NOMO-1 (cell line): ENCODE data around the gene DUOX1.

Source experiments
- DNase-seq, 2 experiments: peaks; one replicate each; lab custom pipeline; 2025; ENCODE audit not compliant: unreplicated experiment in 2 of 2; lab: John Stamatoyannopoulos, UW

The DUOX1 gene

GRCh38 chr15:45165536-45165935 lies 35.7 kb downstream of the DUOX1 start:
- DNase-seq: no peak

- DNase-seq: peak; percentile 89 to 94
Measured at GRCh38 chr15:45166834-45167630, 37.2 kb downstream of the DUOX1 start.

- DNase-seq: no peak
Measured at GRCh38 chr15:45167631-45168205, 37.9 kb downstream of the DUOX1 start.

DNA sequence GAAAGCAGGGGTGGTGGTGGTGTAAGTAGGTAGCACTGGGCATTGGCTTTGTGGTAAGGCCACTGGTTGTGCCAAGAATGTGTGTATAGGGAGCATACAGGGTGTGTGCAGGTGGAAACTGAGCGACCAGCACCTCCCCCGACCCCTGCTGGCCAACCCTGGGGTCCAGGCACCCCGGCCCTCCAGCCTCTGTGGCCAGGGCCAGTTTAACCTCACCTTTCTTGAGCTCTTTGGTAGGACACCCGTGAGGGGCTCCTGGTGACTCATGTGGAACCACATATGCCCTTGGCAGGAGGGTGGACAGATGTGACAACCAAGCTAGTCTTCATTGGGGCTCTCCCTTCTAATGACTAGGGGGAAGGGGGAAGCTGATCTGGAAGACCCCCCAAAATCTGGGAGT lies 38.5 kb downstream of the DUOX1 start:
- DNase-seq: no peak

DNA sequence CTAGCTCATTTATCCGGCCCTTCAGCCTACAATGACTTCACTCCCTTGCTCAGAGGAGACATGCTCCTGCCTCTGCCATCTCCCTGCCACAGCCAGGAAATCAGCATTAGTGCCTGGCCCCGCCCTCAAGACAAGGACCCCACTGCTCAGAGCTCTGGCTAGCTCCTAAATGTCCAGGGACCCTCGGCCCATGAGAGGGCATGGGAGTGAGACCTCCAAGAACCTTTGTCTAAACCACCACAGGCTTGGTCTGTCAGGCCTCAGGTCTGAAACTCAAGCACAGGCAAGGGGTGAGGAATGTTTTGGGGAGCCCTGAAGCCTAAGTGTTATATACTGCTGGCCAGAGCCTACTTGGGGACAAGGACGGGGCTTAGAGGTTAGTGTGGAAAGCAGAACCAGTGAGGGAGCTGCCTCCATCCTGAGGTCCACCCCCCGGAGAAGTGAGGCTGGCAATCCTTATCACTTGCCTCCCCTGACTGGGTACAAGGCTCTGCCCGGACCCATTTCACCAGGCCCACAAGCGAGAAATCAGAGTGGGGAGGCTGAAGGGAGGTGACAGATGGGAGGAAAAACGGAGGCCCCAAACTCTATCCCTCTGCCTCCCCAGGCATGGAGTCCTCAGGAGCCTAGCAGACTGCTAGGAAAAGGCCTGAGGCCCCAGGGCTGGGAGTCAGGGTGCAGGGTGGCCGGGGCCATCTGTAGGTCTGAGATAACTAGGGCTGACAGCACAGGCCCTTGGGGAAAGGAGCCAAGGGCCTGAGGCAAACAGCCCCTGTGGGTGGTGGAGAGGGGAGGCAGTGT lies 39.2 kb downstream of the DUOX1 start:
- no peak for DNase-seq

GRCh38 chr15:45169608-45170480 lies 40.0 kb downstream of the DUOX1 start:
- DNase-seq: peak; percentile 37 to 69

- DNase-seq: no peak
Measured at GRCh38 chr15:45171912-45172311, 42.1 kb downstream of the DUOX1 start.

GRCh38 chr15:45174069-45174468 lies 44.3 kb downstream of the DUOX1 start:
- DNase-seq: no peak

DNA sequence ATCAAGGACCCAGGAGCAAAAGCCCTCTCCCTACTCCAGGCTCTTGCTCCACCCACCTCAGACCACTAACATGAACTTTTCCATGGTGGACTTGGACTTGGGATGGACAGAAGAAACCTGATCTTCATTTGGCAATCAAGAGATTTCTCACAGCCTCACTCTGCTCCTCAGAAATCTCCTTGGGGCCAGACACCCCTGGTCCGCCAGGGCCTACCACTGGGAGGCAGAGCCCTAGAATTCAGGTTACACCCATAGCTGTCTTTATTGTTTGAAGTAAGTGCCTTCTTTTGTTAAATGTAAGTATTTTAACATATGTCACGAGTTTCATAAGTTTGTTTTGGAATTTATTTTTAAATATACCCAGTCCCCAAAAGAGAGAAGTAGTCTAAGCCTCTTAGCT lies 44.8 kb downstream of the DUOX1 start:
- no peak for DNase-seq

GRCh38 chr15:45177285-45177684 lies 47.5 kb downstream of the DUOX1 start:
- no peak for DNase-seq

- DNase-seq: no peak
Measured at GRCh38 chr15:45179221-45179985, 49.6 kb downstream of the DUOX1 start.

DNA sequence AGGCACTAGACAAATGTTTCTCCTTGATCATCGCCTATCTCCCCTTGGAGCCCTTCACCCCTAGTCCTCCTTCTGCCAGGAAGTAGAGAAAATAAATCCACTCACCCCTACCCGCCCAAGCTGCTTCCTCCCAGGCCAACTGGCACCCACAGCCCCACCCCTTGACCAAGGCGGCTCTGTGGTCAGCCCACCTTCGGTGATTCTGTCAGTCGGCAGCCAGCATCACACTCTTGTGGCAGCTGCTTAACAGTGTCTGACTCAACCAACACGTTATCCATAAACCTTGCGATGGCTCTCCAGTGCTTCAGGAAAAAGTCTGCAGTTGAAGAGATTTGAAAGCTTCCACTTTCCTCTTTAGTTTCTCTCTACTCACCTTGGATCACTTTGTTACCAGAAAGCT lies 50.4 kb downstream of the DUOX1 start:
- peak; percentile 6 to 13 for DNase-seq

DNA sequence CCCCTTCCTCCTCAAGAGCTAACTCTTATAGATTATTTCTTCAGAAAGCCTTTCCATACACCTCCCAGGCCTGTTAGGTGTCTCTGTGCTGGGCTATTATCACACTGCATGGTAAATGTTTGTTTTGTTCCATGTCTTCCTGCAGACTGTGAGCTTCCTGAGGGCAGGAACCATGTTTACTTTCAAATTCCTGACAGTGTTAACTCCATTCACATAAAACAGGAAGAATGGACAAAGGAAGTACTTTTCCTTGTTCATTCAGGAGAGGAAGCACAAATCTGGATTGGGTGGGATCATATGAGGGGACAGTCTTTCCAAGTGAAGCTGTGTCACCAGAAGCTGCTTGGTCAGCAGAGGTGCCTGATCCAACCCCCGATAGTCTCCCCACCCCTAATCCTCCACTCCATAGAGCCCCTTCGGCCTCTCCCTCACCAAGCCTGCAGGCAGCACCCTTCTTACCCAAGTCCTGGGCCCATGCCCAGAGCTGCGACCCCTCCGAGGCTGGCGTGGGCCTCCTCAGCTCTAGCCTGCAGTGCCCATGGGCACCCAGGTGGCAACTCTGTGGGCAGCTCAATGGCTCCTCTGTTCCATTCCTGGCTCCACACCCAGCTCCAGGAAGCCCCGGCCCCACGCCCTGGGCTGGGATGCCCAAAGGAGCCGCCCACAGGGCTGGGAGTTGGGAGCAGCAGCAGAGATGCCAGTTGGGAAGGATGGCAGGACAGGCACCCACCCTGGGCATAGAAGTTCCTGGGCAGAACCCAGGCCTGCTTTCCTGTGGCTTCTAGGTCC lies 51.0 kb downstream of the DUOX1 start:
- no peak for DNase-seq

GRCh38 chr15:45181491-45182285 lies 51.9 kb downstream of the DUOX1 start:
- peak; percentile 39 to 48 for DNase-seq

DNA sequence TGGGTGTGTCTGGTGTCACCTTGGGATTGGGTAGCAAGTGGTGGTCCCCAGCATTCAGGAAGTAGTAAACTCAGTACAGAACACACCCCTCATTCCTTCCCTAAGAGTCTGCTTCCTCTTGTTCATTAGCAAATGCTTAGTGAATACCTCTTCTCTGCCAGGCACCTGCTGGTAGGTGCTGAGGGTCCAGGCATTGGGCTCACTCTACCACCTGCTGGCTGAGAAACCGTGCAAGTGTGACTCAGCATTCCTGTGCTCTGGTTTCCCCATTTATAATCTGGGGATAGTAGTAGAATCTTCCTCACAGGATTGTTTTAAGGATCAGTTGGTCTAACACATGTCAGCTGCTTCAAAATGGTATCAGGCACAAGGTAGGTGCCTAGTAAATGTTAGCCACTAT lies 53.2 kb downstream of the DUOX1 start:
- no peak for DNase-seq

DNA sequence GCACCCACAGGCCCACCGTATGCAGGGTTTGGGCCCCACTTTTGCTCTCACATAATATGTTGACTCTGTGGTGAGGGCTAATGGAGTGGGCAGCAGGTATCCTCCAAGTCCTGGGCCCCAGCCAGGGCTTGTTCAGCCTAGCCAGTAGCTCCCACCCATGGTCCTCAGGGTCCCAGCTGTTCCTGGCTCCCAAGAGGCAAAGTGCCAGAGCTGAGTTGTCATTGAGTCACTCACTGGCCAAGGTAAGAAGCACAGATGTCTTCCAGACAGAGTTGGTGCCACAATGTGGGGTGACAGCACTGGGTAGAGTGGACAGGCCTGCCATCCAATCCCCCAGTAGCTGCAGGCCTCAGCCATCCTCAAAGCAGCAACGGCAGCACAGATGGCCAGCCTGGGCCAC lies 53.7 kb downstream of the DUOX1 start:
- DNase-seq: no peak

GRCh38 chr15:45184562-45185041 lies 54.8 kb downstream of the DUOX1 start:
- DNase-seq: no peak

DNA sequence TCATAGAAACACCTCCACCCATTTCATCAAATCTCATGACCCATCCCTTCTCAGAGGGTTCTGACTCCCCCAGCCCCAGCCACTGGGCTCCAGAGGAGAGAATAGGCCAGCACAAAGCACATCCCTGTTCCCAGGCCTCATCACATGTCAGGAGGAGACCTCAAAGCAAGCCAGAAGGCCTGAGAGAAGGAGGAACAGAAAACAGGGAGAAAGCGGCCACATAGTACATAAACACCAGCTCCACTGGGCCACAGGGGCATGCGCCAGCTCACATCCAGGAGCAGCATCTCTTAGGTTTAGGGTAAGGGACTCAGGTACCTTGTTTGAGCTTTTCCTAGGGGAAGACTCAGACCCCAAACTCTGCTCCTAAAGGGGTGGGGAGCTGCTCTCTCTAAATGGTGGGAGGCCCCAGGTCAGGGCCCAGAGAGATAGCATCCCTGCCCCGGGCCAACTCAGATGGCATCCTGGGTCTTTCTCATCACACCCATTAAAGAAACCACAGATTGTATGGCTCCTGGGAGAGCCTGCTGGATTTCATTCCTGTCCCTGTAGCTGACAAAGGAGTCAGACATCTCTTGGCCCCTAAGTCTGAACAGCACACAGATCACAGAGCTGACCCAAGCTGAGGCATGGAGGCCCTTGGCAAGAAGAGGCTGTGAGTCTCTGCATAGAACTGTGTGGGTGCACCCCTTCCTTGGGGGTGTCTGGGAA lies 55.4 kb downstream of the DUOX1 start:
- DNase-seq: no peak
